HG02840 (cell line): ENCODE results near the gene SPATA2L.
"Not testable (repeated sequence)": the region's sequence is repeated elsewhere in the genome, so short reads cannot be mapped to it uniquely, and the experiment has no call there.

Experiments
- ATAC-seq: cut with Tn5 transposase; IDR thresholded peaks from one replicate; pipeline ENCODE4 v1.9.1; 2021; ENCODE audit warnings: mild to moderate bottlenecking, moderate library complexity, moderate number of reproducible peaks; ENCODE audit not compliant: unreplicated experiment, low FRiP score

The SPATA2L gene

GRCh38 chr16:89693289-89693731 lies 8.2 kb downstream of the SPATA2L start:
- ATAC-seq, result no peak

- ATAC-seq, result no peak
These were observed 9.4 kb downstream of the SPATA2L start for GRCh38 chr16:89691986-89692569.

GRCh38 chr16:89691231-89691985 lies 10.1 kb downstream of the SPATA2L start:
- ATAC-seq, result no peak

GRCh38 chr16:89690392-89690901 lies 11.1 kb downstream of the SPATA2L start:
- ATAC-seq, result no peak

- not testable (repeated sequence) for ATAC-seq
These were observed 11.9 kb downstream of the SPATA2L start for GRCh38 chr16:89689621-89690020.

- ATAC-seq, result no peak
These were observed 12.4 kb downstream of the SPATA2L start for GRCh38 chr16:89689142-89689541.

GRCh38 chr16:89688395-89688794 lies 13.1 kb downstream of the SPATA2L start:
- ATAC-seq, result no peak

GRCh38 chr16:89687092-89687940 lies 14.2 kb downstream of the SPATA2L start:
- ATAC-seq, result peak; percentile 33

- peak; percentile 81 for ATAC-seq
These were observed 14.9 kb downstream of the SPATA2L start, which contains the start of gene CDK10 for GRCh38 chr16:89686520-89687091. Gene CDK10, plus strand, starts transcription at chr16:89686689. Its CDS starts 22 bp downstream, at chr16:89686711.

- ATAC-seq, result no peak
These were observed 15.6 kb downstream of the SPATA2L start for GRCh38 chr16:89685916-89686315.

- no peak for ATAC-seq
These were observed 23.2 kb downstream of the SPATA2L start for GRCh38 chr16:89678258-89678657.

- ATAC-seq, result no peak
These were observed 29.1 kb downstream of the SPATA2L start for GRCh38 chr16:89672177-89672941.

- ATAC-seq, result not testable (repeated sequence)
These were observed 29.9 kb downstream of the SPATA2L start for GRCh38 chr16:89671565-89671964.

GRCh38 chr16:89670496-89671431 lies 30.7 kb downstream of the SPATA2L start:
- ATAC-seq, result no peak

GRCh38 chr16:89669755-89670154 lies 31.8 kb downstream of the SPATA2L start:
- ATAC-seq, result no peak

GRCh38 chr16:89668790-89669158 lies 32.7 kb downstream of the SPATA2L start:
- ATAC-seq, result no peak

- no peak for ATAC-seq
These were observed 33.9 kb downstream of the SPATA2L start for GRCh38 chr16:89667633-89668032.

GRCh38 chr16:89667000-89667399 lies 34.5 kb downstream of the SPATA2L start:
- not testable (repeated sequence) for ATAC-seq

- not testable (repeated sequence) for ATAC-seq
These were observed 37.3 kb downstream of the SPATA2L start for GRCh38 chr16:89664238-89664637.
